Measurements from ENCODE around the gene CDK19. TPM values are rescaled to one million over a fixed set of nuclear protein-coding genes. Genes with fewer than 3 reads are reported as not detected.

CDK19 gene
- total and polyA plus RNA-seq, 10 of the 15 experiments (the other 5 are each of a cell fraction or from before 2014, with no cell fraction given) = 4.6 to 21.4 (median 12.4) TPM

GRCh38 chr6:110649704-110650103 is 165.6 kb downstream of the CDK19 start:
- intact Hi-C loops (cut with micrococcal nuclease; ENCODE audit: unreplicated experiment) = no loop called here
- Histone ChIP-seq H3K27me3 (replicated peaks in 1 of 2; ENCODE audit: control insufficient read depth in 2 of 2, insufficient read depth in 2 of 2, low read length in 1 of 2) (no peaks in the 10 kb centered on the region), H3K9ac (ENCODE audit: control insufficient read depth, insufficient read depth, low read length) (no peak overlapping the region), H3K27ac (ENCODE audit: control insufficient read depth, insufficient read depth) (no peak overlapping the region), H3K36me3 (ENCODE audit: control insufficient read depth in 2 of 2, insufficient read depth in 2 of 2, low read length in 1 of 2) (peaks cover 0 to 4% of the 10 kb centered on the region in 2 experiments; a peak in 2 of 4 replicates), H3K9me3 (replicated peaks; ENCODE audit: control insufficient read depth, insufficient read depth, low read length) (peaks cover 1% of the 10 kb centered on the region; the same call in 1 of the 3 replicates), H3K4me3 (no peak overlapping the region), H3K4me2 (ENCODE audit: control insufficient read depth, insufficient read depth) (no peak overlapping the region), H3K4me1 (ENCODE audit: control insufficient read depth, insufficient read depth, low read length) (no peaks in the 10 kb centered on the region), H4K20me1 (ENCODE audit: control insufficient read depth, insufficient read depth) (no peaks in the 10 kb centered on the region), H2AFZ (ENCODE audit: control insufficient read depth, low read depth, low read length) (no peak overlapping the region), H3K79me2 (ENCODE audit: control insufficient read depth, insufficient read depth, low read length) (no peaks in the 10 kb centered on the region)
- ChIA-PET RAD21 (ENCODE audit: unreplicated experiment) (no interaction called here), SMC1A (ENCODE audit: uncharacterized antibody, unreplicated experiment) (no interaction called here), POLR2A (no interaction called here), CTCF (no interaction called here)
- FAIRE-seq (no peak), DNase-seq (ENCODE audit: low read depth, low spot score) (no peak), ATAC-seq (no peak)
- in situ Hi-C loops (cut with MboI) = no loop called here
- no TSS peak for BruUV-seq (replicated peaks)
- TF ChIP-seq ZNF217 (IDR thresholded peaks at IDR 0.05) (no peak), MXI1 (IDR thresholded peaks at IDR 0.05; ENCODE audit: low read depth, low read length) (no peak), PBX3 (IDR thresholded peaks at IDR 0.05; ENCODE audit: insufficient replicate concordance, low read depth, low read length) (no peak), YY1 (IDR thresholded peaks at IDR 0.05; ENCODE audit: low read depth, low read length) (no peak), TCF7 (IDR thresholded peaks at IDR 0.05; ENCODE audit: borderline replicate concordance) (no peak), CEBPZ (IDR thresholded peaks at IDR 0.05; ENCODE audit: low read depth, low read length) (no peak), NFIC (IDR thresholded peaks at IDR 0.05; ENCODE audit: low read depth, low read length) (no peak), POLR2AphosphoS5 (IDR thresholded peaks at IDR 0.05; ENCODE audit: low read length) (no peak), MAX (IDR thresholded peaks at IDR 0.05; ENCODE audit: low read depth, low read length) (no peak), NR2C1 (IDR thresholded peaks at IDR 0.05) (no peak), SPI1 (IDR thresholded peaks at IDR 0.05; ENCODE audit: borderline replicate concordance, insufficient read depth, low read depth, low read length) (no peak), RAD51 (IDR thresholded peaks at IDR 0.05) (no peak), PML (IDR thresholded peaks at IDR 0.05; ENCODE audit: low read length) (no peak), EP300 (IDR thresholded peaks at IDR 0.05; ENCODE audit: borderline replicate concordance in 1 of 2, control insufficient read depth in 1 of 2, low read depth in 2 of 2, low read length in 2 of 2) (no peak), MEF2A (IDR thresholded peaks at IDR 0.05; ENCODE audit: insufficient read depth, low read depth, low read length) (no peak), SUPT20H (IDR thresholded peaks at IDR 0.05; ENCODE audit: borderline replicate concordance, control insufficient read depth, low read depth, low read length) (no peak), POLR2A (IDR thresholded peaks at IDR 0.05; ENCODE audit: low read depth, low read length) (no peak), ZBTB4 (CRISPR knock-in tag; IDR thresholded peaks at IDR 0.05) (no peak), SREBF2 (IDR thresholded peaks at IDR 0.05; ENCODE audit: low read length) (no peak)

Data from GM12878 (cell line).